Panc1 (cell line): ENCODE data around the gene WFDC13. TPM values are rescaled to one million over a fixed set of nuclear protein-coding genes. Genes with fewer than 3 reads are reported as not detected.

Source experiments
- ATAC-seq: fragments of 200-7000 bp; cut with Tn5 transposase; 2 replicates; pipeline ENCODE4 v1.9.1; 2020; ENCODE audit warnings: mild to moderate bottlenecking, moderate library complexity
- BruUV-seq: library from RNA; stranded (reverse); fragments of 400-500 nt; replicated peaks from 2 replicates; lab custom pipeline; 2021; lab: Mats Ljungman, UMichigan
- CTCF ChIA-PET: fragments of 300-600 bp; sonication (Branson Sonifier 250); formaldehyde crosslinking; loops from one replicate; lab custom pipeline; 2022; ENCODE audit warnings: antibody characterized with exemption; lab: Charles Lee
- POLR2A ChIA-PET: fragments of 300-600 bp; sonication (Branson Sonifier 250); formaldehyde crosslinking; loops from one replicate; lab custom pipeline; 2022; ENCODE audit warnings: antibody characterized with exemption; lab: Charles Lee
- DNase-seq: peaks from one replicate; pipeline ENCODE4 v3.0.0-alpha.2; 2010; ENCODE audit warnings: low read depth, low spot score
- H3K27ac ChIP-seq: 2 replicates; pipeline ENCODE4 v1.5.1; 2011; ENCODE audit warnings: mild to moderate bottlenecking, low read length, inconsistent platforms
- H3K27me3 ChIP-seq: fragments of 200-500 bp; sonication (Bioruptor generic); 2 replicates; pipeline ENCODE4 v1.6.0; 2014; ENCODE audit warnings: low read length, inconsistent platforms; ENCODE audit not compliant: control insufficient read depth, insufficient read depth
- H3K36me3 ChIP-seq: fragments of 200-500 bp; sonication (Bioruptor generic); 2 replicates; pipeline ENCODE4 v1.5.1; 2014; ENCODE audit warnings: inconsistent platforms, mild to moderate bottlenecking, low read length, moderate library complexity; ENCODE audit not compliant: control insufficient read depth, insufficient read depth
- H3K4me1 ChIP-seq: 2 replicates; pipeline ENCODE4 v1.5.1; 2011; ENCODE audit warnings: inconsistent platforms, mild to moderate bottlenecking, low read length, moderate library complexity; ENCODE audit not compliant: control insufficient read depth, insufficient read depth
- H3K4me3 ChIP-seq, 2 experiments: 2 replicates each; pipeline ENCODE4 v1.5.1; 2011 to 2012; ENCODE audit warnings: low read depth in 2 of 2, low read length in 2 of 2, mild to moderate bottlenecking in 2 of 2, inconsistent platforms in 1 of 2, moderate library complexity in 1 of 2
- H3K9me3 ChIP-seq: fragments of 200-500 bp; sonication (Bioruptor generic); 2 replicates; pipeline ENCODE4 v1.5.1; 2014; ENCODE audit warnings: low read depth, mild to moderate bottlenecking, inconsistent platforms, low read length, moderate library complexity; ENCODE audit not compliant: control insufficient read depth, insufficient read depth
- CTCF ChIP-seq: fragments of 450-650 bp; IDR thresholded peaks from 2 replicates; pipeline ENCODE4 v1.5.1; 2017; ENCODE audit warnings: mild to moderate bottlenecking
- POLR2AphosphoS5 ChIP-seq: IDR thresholded peaks from 2 replicates; pipeline ENCODE4 v1.6.1; 2012; ENCODE audit warnings: mild to moderate bottlenecking, low read depth, low read length, moderate library complexity
- REST ChIP-seq, 2 experiments: IDR thresholded peaks; 2 replicates each; pipeline ENCODE4 v1.6.1; 2011 to 2012; ENCODE audit warnings: low read depth in 2 of 2, control low read depth in 1 of 2, low read length in 1 of 2, mild to moderate bottlenecking in 1 of 2, moderate library complexity in 1 of 2; ENCODE audit not compliant: insufficient read depth in 1 of 2
- SIN3A ChIP-seq: IDR thresholded peaks from 2 replicates; pipeline ENCODE4 v1.6.1; 2012; ENCODE audit warnings: low read depth, mild to moderate bottlenecking, low read length, moderate library complexity, borderline replicate concordance; ENCODE audit not compliant: insufficient read depth
- TCF7L2 ChIP-seq: IDR thresholded peaks from 2 replicates; pipeline ENCODE4 v1.6.1; 2011; ENCODE audit warnings: mild to moderate bottlenecking, low read depth, low read length, inconsistent platforms
- in situ Hi-C: cut with HindIII; loops from 2 replicates; pipeline ENCODE4 v1.10.0; 2016; ENCODE audit warnings: low sequenced_read_pairs, low pct_unique_long_range_greater_than_20kb
- intact Hi-C: fragments of 100-400 bp; cut with micrococcal nuclease; formaldehyde crosslinking; loops from one replicate; pipeline ENCODE4 v1.10.0; 2022; ENCODE audit not compliant: unreplicated experiment
- total RNA-seq: library from RNA; stranded (reverse); gene quantifications from one replicate; pipeline ENCODE4 v1.2.1, GENCODE V29; 2021; ENCODE audit not compliant: unreplicated experiment

The WFDC13 gene
- total RNA-seq, 1 experiment from 2014 or later: not detected

- Histone ChIP-seq H3K27ac (no peak overlapping the region), H3K36me3 (no peaks in the 10 kb centered on the region), H3K9me3 (peaks cover 5% of the 10 kb centered on the region; the same call in 1 of the 2 replicates), H3K4me3 (no peak overlapping the region), H3K27me3 (no peaks in the 10 kb centered on the region), H3K4me1 (no peaks in the 10 kb centered on the region)
- BruUV-seq: no TSS peak
- CTCF ChIA-PET: no interaction called here
- TF ChIP-seq CTCF: no peak
- no peak for TF ChIP-seq REST (IDR thresholded peaks at IDR 0.05; ENCODE audit: insufficient read depth in 1 of 2, low read depth in 2 of 2, low read length in 1 of 2)
- no peak for TF ChIP-seq SIN3A
- no peak for TF ChIP-seq POLR2AphosphoS5
- TF ChIP-seq TCF7L2: no peak
- ATAC-seq: no peak
- no peak for DNase-seq
- intact Hi-C loops (no loop called here), in situ Hi-C loops (no loop called here)
- POLR2A ChIA-PET: no interaction called here
Measured at GRCh38 chr20:45732199-45732598, 30.4 kb downstream of the WFDC13 start.

GRCh38 chr20:45735552-45735951, 33.7 kb downstream of the WFDC13 start:
- no peak for TF ChIP-seq SIN3A
- TF ChIP-seq REST (IDR thresholded peaks at IDR 0.05; ENCODE audit: insufficient read depth in 1 of 2, low read depth in 2 of 2, low read length in 1 of 2): no peak
- TF ChIP-seq CTCF: no peak
- TF ChIP-seq POLR2AphosphoS5: no peak
- TF ChIP-seq TCF7L2: no peak
- no peak overlapping the region for H3K27ac ChIP-seq
- CTCF ChIA-PET: interaction anchor here (0.6 kb wide), 1 partner anchor 476 kb away, joined by 6 read pairs; no protein-coding TSS in a partner anchor
- POLR2A ChIA-PET: no interaction called here
- peaks cover 5% of the 10 kb centered on the region; the same call in 1 of the 2 replicates for H3K9me3 ChIP-seq
- DNase-seq: no peak
- no TSS peak for BruUV-seq
- H3K36me3 ChIP-seq: no peaks in the 10 kb centered on the region
- no peaks in the 10 kb centered on the region for H3K4me1 ChIP-seq
- no peak for ATAC-seq
- H3K4me3 ChIP-seq: no peak overlapping the region
- intact Hi-C loops (no loop called here), in situ Hi-C loops (no loop called here)
- no peaks in the 10 kb centered on the region for H3K27me3 ChIP-seq
